HG03097 (cell line): ENCODE results near the gene BTNL9.
"Not testable (repeated sequence)": the region's sequence is repeated elsewhere in the genome, so short reads cannot be mapped to it uniquely, and the experiment has no call there.

Experiments used
- ATAC-seq: cut with Tn5 transposase; IDR thresholded peaks from one replicate; pipeline ENCODE4 v1.9.1; 2021; ENCODE audit not compliant: unreplicated experiment, low FRiP score

BTNL9 gene

GRCh38 chr5:181042036-181042713 lies 2.1 kb downstream of the BTNL9 start:
- no peak for ATAC-seq

- ATAC-seq = no peak
These were observed 2.7 kb downstream of the BTNL9 start for GRCh38 chr5:181042722-181043121.

GRCh38 chr5:181043285-181044092 lies 3.4 kb downstream of the BTNL9 start:
- ATAC-seq = no peak

GRCh38 chr5:181044093-181044599 lies 4.1 kb downstream of the BTNL9 start:
- no peak for ATAC-seq

- no peak for ATAC-seq
These were observed 4.7 kb downstream of the BTNL9 start for GRCh38 chr5:181044662-181045305.

GRCh38 chr5:181045316-181045715 lies 5.2 kb downstream of the BTNL9 start:
- no peak for ATAC-seq

GRCh38 chr5:181045857-181046256 lies 5.8 kb downstream of the BTNL9 start:
- ATAC-seq = not testable (repeated sequence)

- no peak for ATAC-seq
These were observed 7.2 kb downstream of the BTNL9 start for GRCh38 chr5:181047288-181047687.

GRCh38 chr5:181047921-181048320 lies 7.9 kb downstream of the BTNL9 start:
- ATAC-seq = no peak

- ATAC-seq = no peak
These were observed 9.9 kb downstream of the BTNL9 start for GRCh38 chr5:181050016-181050415.

GRCh38 chr5:181051841-181052671 lies 12.0 kb downstream of the BTNL9 start:
- ATAC-seq = no peak

GRCh38 chr5:181052672-181053487 lies 12.8 kb downstream of the BTNL9 start:
- no peak for ATAC-seq

GRCh38 chr5:181053488-181054121 lies 13.5 kb downstream of the BTNL9 start:
- ATAC-seq = no peak

GRCh38 chr5:181054138-181054537 lies 14.1 kb downstream of the BTNL9 start:
- ATAC-seq = no peak

- ATAC-seq = no peak
These were observed 14.9 kb downstream of the BTNL9 start for GRCh38 chr5:181054871-181055459.

- ATAC-seq = no peak
These were observed 16.4 kb downstream of the BTNL9 start for GRCh38 chr5:181056431-181056830.

- ATAC-seq = no peak
These were observed 18.3 kb downstream of the BTNL9 start for GRCh38 chr5:181058321-181058720.

- no peak for ATAC-seq
These were observed 18.8 kb downstream of the BTNL9 start for GRCh38 chr5:181058786-181059296.
